Measurements from ENCODE around the gene OSBP2.

Gene OSBP2

DNA sequence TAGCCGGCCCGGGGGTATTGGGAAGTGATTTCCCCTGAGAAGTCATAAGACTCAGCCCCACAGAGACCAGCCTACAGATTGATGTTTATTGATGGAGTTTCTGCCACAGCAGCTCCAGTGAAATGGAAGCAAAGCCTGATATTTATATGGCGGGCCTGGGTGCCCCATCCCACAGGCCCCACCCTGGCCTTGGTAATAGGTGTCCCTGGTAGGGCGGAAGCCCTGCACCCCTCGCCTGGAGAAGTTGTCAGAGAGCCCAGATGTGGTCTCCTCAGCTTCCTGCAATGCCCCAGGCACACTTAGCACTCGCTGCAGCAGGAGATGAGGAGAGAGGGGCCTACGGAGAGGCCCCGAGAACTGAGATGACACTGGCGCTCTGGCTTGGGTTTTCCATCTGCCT is 166.5 kb downstream of the OSBP2 start:
- peak; percentile 5 for DNase-seq (ENCODE audit: extremely low spot score)
- ChIA-PET POLR2A (no interaction called here), CTCF (no interaction called here)
- TF ChIP-seq LEF1 (IDR thresholded peaks at IDR 0.05; ENCODE audit: borderline replicate concordance): no peak
- TF ChIP-seq FOXM1 (IDR thresholded peaks at IDR 0.05; ENCODE audit: borderline replicate concordance): no peak
- no peak for TF ChIP-seq FOXA1 (IDR thresholded peaks at IDR 0.05)
- no peak for TF ChIP-seq FOXK2 (IDR thresholded peaks at IDR 0.05)
- no peak for TF ChIP-seq TARDBP (IDR thresholded peaks at IDR 0.05)
- no peak for TF ChIP-seq NFRKB (IDR thresholded peaks at IDR 0.05)
- no peak for TF ChIP-seq L3MBTL2 (conservative IDR thresholded peaks at IDR 0.05)
- TF ChIP-seq ARNT (IDR thresholded peaks at IDR 0.05): no peak
- TF ChIP-seq SP1 (IDR thresholded peaks at IDR 0.05): no peak
- no peak for TF ChIP-seq ELF4 (IDR thresholded peaks at IDR 0.05)
- TF ChIP-seq, protein P1, sequence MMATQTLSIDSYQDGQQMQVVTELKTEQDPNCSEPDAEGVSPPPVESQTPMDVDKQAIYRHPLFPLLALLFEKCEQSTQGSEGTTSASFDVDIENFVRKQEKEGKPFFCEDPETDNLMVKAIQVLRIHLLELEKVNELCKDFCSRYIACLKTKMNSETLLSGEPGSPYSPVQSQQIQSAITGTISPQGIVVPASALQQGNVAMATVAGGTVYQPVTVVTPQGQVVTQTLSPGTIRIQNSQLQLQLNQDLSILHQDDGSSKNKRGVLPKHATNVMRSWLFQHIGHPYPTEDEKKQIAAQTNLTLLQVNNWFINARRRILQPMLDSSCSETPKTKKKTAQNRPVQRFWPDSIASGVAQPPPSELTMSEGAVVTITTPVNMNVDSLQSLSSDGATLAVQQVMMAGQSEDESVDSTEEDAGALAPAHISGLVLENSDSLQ (IDR thresholded peaks at IDR 0.05): no peak
- TF ChIP-seq CTBP1 (IDR thresholded peaks at IDR 0.05; ENCODE audit: borderline replicate concordance): no peak
- TF ChIP-seq ZNF384 (IDR thresholded peaks at IDR 0.05): no peak
- TF ChIP-seq BHLHE40 (IDR thresholded peaks at IDR 0.05; ENCODE audit: borderline replicate concordance): no peak
- TF ChIP-seq HDGF (IDR thresholded peaks at IDR 0.05; ENCODE audit: borderline replicate concordance): no peak
- TF ChIP-seq SUZ12 (IDR thresholded peaks at IDR 0.05): no peak

DNA sequence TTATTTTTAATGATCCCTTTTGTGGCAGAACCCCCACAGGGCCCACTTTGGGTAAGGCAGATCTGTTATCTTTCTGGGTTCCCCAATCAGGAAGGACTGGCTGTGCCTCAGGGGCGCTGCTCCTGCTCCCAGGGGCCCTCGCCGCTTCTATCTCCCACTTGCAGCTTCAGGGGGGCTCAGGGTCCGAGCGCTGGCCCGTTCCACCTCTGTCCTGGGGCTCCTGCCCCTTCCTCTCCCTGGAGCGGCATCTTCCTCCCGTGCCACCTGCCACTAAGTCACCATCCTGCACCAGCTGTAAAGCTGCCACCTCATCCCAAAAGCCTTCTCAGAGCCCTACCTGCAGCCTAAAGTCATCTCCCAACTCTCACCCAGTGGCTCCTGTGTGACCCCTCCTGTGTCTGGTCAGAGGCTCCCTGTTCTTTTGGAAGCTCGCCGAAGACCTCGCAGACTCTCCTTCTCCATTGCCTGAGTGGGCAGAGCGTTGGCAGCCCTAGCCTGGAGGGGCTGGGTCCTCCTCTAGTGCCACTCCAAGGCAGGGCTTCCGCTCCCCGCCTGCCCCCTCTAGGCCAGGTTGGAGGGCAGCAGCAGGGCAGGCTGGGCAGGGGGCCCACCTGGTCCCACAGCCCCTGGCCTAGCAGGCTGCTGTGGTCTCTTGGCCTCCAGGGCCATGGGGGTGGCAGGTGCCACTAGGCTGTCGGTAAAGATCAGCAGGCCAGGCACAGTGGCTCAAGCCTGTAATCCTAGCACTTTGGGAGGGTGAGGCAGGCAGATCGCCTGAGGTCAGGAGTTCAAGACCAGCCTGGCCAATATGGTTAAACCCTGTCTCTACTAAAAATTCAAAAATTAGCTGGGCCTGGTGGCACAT is 167.2 kb downstream of the OSBP2 start:
- TF ChIP-seq SUZ12 (IDR thresholded peaks at IDR 0.05): no peak
- no peak for TF ChIP-seq FOXA1 (IDR thresholded peaks at IDR 0.05)
- TF ChIP-seq ELF4 (IDR thresholded peaks at IDR 0.05): no peak
- TF ChIP-seq FOXK2 (IDR thresholded peaks at IDR 0.05): no peak
- TF ChIP-seq, protein P1 (IDR thresholded peaks at IDR 0.05): no peak
- no peak for TF ChIP-seq CTBP1 (IDR thresholded peaks at IDR 0.05; ENCODE audit: borderline replicate concordance)
- TF ChIP-seq NFRKB (IDR thresholded peaks at IDR 0.05): no peak
- no peak for TF ChIP-seq L3MBTL2 (conservative IDR thresholded peaks at IDR 0.05)
- no peak for TF ChIP-seq TARDBP (IDR thresholded peaks at IDR 0.05)
- TF ChIP-seq LEF1 (IDR thresholded peaks at IDR 0.05; ENCODE audit: borderline replicate concordance): no peak
- no peak for TF ChIP-seq ARNT (IDR thresholded peaks at IDR 0.05)
- no peak for TF ChIP-seq ZNF384 (IDR thresholded peaks at IDR 0.05)
- no peak for TF ChIP-seq BHLHE40 (IDR thresholded peaks at IDR 0.05; ENCODE audit: borderline replicate concordance)
- CTCF ChIA-PET: no interaction called here
- POLR2A ChIA-PET: no interaction called here

DNA sequence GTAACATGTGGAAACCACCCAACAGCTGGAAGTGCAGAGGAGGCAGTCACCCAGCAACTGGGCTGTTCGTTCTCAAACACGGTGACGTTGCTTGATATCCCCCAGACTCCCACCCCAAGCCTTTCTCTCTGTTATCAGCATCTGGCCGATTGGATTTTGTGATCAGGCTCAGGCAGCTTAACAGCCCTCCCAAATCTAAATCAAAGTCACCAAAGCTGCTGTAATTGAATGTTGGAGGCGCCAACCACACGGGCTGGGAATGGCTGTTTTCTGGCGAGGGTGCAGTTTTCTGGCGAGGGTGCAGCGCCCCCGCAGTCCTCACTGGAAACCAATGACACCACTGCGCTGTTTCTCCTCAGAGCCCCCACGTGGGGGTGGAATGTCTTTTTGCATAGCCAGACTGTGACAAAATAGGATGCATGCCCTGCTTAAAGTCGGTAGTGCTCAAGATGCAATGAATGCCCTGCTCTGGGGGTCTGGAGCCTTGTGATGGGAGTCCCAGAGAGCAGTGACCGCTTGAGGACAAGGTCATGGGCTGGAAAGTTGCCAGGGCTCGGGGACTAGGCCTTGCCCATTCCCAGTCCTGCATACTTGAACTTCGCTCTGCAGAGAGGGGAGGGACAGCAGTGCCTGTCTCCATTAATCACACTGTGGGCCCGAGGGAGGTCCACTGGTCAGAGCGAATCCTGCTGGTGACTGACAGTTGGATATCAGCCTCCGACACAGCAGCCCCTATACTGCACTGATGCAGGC is 168.6 kb downstream of the OSBP2 start:
- peak; percentile 5 for DNase-seq (ENCODE audit: extremely low spot score)
- TF ChIP-seq SP1 (IDR thresholded peaks at IDR 0.05) (no peak), BHLHE40 (IDR thresholded peaks at IDR 0.05; ENCODE audit: borderline replicate concordance) (no peak), CTBP1 (IDR thresholded peaks at IDR 0.05; ENCODE audit: borderline replicate concordance) (no peak)
- CTCF ChIA-PET: no interaction called here
- POLR2A ChIA-PET: no interaction called here

More for the DNA sequence above, 167.2 kb downstream of the OSBP2 start:
- peak; percentile 6 for DNase-seq (ENCODE audit: extremely low spot score)

DNA sequence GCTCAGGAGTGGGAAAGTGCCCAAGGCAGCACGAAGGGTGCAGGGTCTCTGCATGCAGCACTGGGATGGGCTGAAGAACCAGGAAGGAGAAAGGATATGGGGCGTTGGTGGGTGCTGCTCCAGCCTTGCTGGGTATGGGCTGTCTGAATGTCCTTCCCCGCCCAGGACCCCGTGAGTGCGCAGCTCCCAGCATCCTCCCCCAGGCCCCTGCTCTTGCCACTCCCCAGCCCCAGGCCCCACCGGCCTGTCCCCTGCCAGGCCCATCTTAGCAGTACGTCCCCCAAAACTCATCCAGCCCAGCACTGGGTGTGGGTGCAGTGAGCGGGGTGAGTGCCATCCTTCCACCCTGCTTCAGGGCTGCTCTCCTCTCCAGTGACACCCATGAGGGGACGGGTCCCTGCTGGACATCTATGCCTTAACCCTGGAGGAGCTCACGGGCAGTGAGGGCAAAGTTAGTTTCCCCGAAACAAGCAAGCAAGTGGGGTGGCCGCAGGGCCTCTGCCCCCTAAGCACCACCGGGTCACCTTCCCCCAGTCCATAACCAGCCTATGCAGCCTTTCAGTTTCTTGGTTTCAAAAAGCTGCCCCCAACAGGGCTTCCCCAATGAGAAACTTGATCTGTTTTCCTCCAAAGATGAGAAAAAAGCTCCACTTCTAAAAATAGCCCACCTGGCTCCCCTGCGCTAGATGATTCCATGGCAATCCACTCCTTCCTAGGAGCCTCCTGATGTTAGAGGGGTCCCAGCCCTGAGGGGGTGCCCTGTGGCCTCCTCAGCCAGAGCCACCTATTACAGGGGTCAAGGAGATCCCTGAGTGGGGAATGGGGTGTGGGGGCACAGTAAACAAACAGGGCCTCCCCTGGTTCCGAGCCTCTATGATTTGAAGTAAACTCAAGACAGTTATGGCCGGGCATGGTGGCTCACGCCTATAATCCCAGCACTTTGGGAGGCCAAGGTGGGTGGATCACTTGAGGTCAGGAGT is 170.1 kb downstream of the OSBP2 start:
- POLR2A ChIA-PET: no interaction called here
- CTCF ChIA-PET: interaction anchor here (0.8 kb wide), 1 partner anchor 11 kb away, joined by 8 read pairs; no protein-coding TSS in a partner anchor
- TF ChIP-seq BHLHE40 (IDR thresholded peaks at IDR 0.05; ENCODE audit: borderline replicate concordance) (no peak), FOXA1 (IDR thresholded peaks at IDR 0.05) (no peak), ZNF384 (IDR thresholded peaks at IDR 0.05) (no peak), SP1 (IDR thresholded peaks at IDR 0.05) (no peak), LEF1 (IDR thresholded peaks at IDR 0.05; ENCODE audit: borderline replicate concordance) (no peak), TARDBP (IDR thresholded peaks at IDR 0.05) (no peak), L3MBTL2 (conservative IDR thresholded peaks at IDR 0.05) (no peak), ARNT (IDR thresholded peaks at IDR 0.05) (no peak), ELF4 (IDR thresholded peaks at IDR 0.05) (no peak), SUZ12 (IDR thresholded peaks at IDR 0.05) (no peak), HDGF (IDR thresholded peaks at IDR 0.05; ENCODE audit: borderline replicate concordance) (no peak), FOXK2 (IDR thresholded peaks at IDR 0.05) (no peak), CTBP1 (IDR thresholded peaks at IDR 0.05; ENCODE audit: borderline replicate concordance) (no peak)
- TF ChIP-seq, protein P1 (IDR thresholded peaks at IDR 0.05): no peak
- peak; percentile 4 for DNase-seq (ENCODE audit: extremely low spot score)

DNA sequence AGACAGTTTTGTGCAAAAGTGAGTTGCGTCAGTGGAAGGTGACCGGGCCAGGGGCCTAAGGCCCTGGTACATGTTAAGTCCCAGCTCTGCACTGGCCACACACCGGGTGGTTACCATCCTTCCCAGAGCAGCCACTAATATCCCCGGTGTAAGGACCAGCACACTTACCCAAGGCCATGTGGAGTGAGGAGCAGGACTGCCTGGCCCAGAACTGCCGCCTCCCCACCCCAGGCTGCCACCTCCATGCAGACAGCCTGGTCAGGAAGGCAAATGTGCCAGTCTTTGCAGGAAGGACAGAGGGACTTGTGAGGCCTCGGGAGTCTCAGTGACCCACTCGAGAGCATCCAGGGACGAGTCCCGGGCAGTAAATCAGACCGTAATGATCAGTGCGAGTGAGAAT is 171.0 kb downstream of the OSBP2 start:
- TF ChIP-seq HDGF (IDR thresholded peaks at IDR 0.05; ENCODE audit: borderline replicate concordance): no peak
- TF ChIP-seq SP1 (IDR thresholded peaks at IDR 0.05): no peak
- TF ChIP-seq L3MBTL2 (conservative IDR thresholded peaks at IDR 0.05): no peak
- TF ChIP-seq FOXA1 (IDR thresholded peaks at IDR 0.05): no peak
- TF ChIP-seq BHLHE40 (IDR thresholded peaks at IDR 0.05; ENCODE audit: borderline replicate concordance): no peak
- TF ChIP-seq NFRKB (IDR thresholded peaks at IDR 0.05): no peak
- no peak for TF ChIP-seq TARDBP (IDR thresholded peaks at IDR 0.05)
- no peak for TF ChIP-seq ZNF384 (IDR thresholded peaks at IDR 0.05)
- TF ChIP-seq FOXM1 (IDR thresholded peaks at IDR 0.05; ENCODE audit: borderline replicate concordance): no peak
- no peak for TF ChIP-seq FOXK2 (IDR thresholded peaks at IDR 0.05)
- TF ChIP-seq SUZ12 (IDR thresholded peaks at IDR 0.05): no peak
- no peak for TF ChIP-seq LEF1 (IDR thresholded peaks at IDR 0.05; ENCODE audit: borderline replicate concordance)
- DNase-seq (ENCODE audit: extremely low spot score): no peak
- ChIA-PET POLR2A (no interaction called here), CTCF (no interaction called here)
